ENCODE data around the gene C19orf12. TPM values are rescaled to one million over a fixed set of nuclear protein-coding genes. Genes with fewer than 3 reads are reported as not detected.

The C19orf12 gene
- total RNA-seq, 5 donors from 2014 or later (not counting 1 experiment from before 2014, with no cell fraction given), result 25.1 to 38.7 (median 34.2) TPM

DNA sequence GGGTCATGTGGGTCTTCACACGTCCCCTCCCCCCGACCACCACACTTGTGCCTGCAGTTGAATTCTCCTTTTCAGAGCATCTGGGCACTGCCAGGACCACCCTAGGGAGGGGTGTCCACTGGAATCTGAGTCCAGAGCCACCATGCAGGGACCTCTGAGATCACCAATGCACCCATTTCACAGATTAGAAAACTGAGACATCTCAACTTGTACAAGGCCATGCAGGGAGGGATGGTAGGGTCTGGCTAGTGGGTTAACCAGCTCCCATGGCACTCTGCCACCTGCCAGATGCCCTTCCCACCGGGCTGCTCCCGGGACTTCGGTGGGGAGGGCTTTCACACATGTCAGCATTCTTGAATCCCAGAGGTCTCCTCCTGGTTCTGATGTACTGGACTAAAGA lies 44.3 kb upstream of the C19orf12 start:
- no peaks in the 10 kb centered on the region for H3K36me3 ChIP-seq (ENCODE audit: control insufficient read depth in 2 of 2, extremely low read depth in 1 of 2, insufficient read depth in 1 of 2, low read length in 1 of 2)
- ChIA-PET POLR2A (interaction anchor here in 1 of 2 donors (0.7 kb wide), 1 partner anchor 86 kb away, joined by 3 read pairs; no protein-coding TSS in a partner anchor), CTCF (interaction anchor here (0.5 to 2.6 kb wide), 8 partner anchors 10 to 114 kb away, joined by 3 to 20 read pairs (median 4); no protein-coding TSS in a partner anchor)
- H3K9me3 Mint-ChIP-seq, result no peaks in the 10 kb centered on the region
- H3K4me3 Mint-ChIP-seq, result no peak overlapping the region
- H3K4me3 ChIP-seq (ENCODE audit: control insufficient read depth in 1 of 2, extremely low read depth in 1 of 2, low read length in 1 of 2), result no peak overlapping the region
- no peaks in the 10 kb centered on the region for H3K36me3 Mint-ChIP-seq
- no peak overlapping the region for H3K27ac ChIP-seq (ENCODE audit: low read length)
- H3K27me3 ChIP-seq (replicated peaks in 1 of 2; ENCODE audit: control insufficient read depth in 2 of 2, extremely low read depth in 1 of 2, insufficient read depth in 2 of 2, low read length in 1 of 2), result peaks cover 0 to 35% of the 10 kb centered on the region in 2 experiments
- 88% methylated on average over 3 of the region's 5 CpGs for WGBS (ENCODE audit: insufficient coverage)
- H3K4me1 Mint-ChIP-seq, result peaks cover 0 to 2% (median 0%) of the 10 kb centered on the region in 3 donors
- ATAC-seq (replicated peaks in 1 of 4), result no peak
- peaks cover 0 to 3% of the 10 kb centered on the region in 2 donors for H3K27me3 Mint-ChIP-seq
- H3K4me1 ChIP-seq (ENCODE audit: control insufficient read depth in 1 of 2, extremely low read depth in 1 of 2, insufficient read depth in 2 of 2, low read length in 2 of 2), result peaks cover 0 to 7% of the 10 kb centered on the region in 2 experiments
- no peak for DNase-seq
- no peaks in the 10 kb centered on the region for H3K9me3 ChIP-seq
- H3K27ac Mint-ChIP-seq, result no peak overlapping the region

DNA sequence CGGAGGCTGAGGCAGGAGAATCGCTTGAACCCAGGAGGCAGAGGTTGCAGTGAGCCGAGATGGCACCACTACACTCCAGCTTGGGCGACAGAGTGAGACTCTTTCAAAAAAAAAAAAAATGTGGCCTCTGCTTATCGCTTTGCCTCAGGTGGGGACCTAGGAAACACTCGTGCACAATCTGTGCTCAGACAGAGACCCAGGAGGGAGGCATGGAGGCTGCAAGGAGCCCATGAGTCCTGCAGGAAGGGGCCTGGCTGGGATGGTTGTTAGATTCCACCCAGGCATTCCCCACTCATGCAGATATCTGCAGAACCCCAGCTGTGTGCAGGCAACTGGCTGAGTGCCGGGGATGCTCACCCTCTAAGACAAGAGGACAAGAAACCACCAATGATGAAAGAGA lies 43.8 kb upstream of the C19orf12 start:
- no peak for DNase-seq
- POLR2A ChIA-PET, result no interaction called here
- no peak for ATAC-seq (replicated peaks in 1 of 4)

DNA sequence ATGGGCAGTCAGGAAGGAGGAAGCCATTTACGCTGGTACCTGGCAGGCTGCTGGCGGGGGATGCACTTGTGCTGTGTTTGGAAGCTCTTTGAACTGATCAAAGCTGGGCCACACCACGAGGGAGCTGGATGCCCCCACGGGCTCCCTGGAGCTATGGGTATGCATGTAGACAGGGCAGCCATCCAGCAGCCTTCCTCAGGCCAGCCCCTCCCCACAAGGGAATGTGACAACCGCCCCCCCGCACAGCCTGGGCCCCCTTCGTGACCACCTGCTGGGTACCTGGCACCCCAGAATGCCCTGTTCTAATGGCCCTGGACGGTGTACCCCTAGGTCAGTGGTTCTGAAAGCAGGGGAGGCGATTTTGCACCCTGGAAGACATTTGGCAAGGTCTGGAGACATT lies 42.5 kb upstream of the C19orf12 start:
- Histone ChIP-seq H3K27me3 (replicated peaks in 1 of 2; ENCODE audit: control insufficient read depth in 2 of 2, extremely low read depth in 1 of 2, insufficient read depth in 2 of 2, low read length in 1 of 2) (peaks cover 0 to 31% of the 10 kb centered on the region in 2 experiments), H3K27ac (ENCODE audit: low read length) (no peak overlapping the region), H3K36me3 (ENCODE audit: control insufficient read depth in 2 of 2, extremely low read depth in 1 of 2, insufficient read depth in 1 of 2, low read length in 1 of 2) (no peaks in the 10 kb centered on the region), H3K9me3 (no peaks in the 10 kb centered on the region), H3K4me1 (ENCODE audit: control insufficient read depth in 1 of 2, extremely low read depth in 1 of 2, insufficient read depth in 2 of 2, low read length in 2 of 2) (peaks cover 0 to 7% of the 10 kb centered on the region in 2 experiments), H3K4me3 (ENCODE audit: control insufficient read depth in 1 of 2, extremely low read depth in 1 of 2, low read length in 1 of 2) (no peak overlapping the region)
- ATAC-seq (replicated peaks in 1 of 4) (no peak), DNase-seq (no peak)
- POLR2A ChIA-PET, result no interaction called here
- WGBS (ENCODE audit: insufficient coverage), result 64% methylated on average over 5 of the region's 9 CpGs
- Mint-ChIP-seq H3K27me3 (peaks cover 0 to 1% of the 10 kb centered on the region in 2 donors), H3K4me3 (no peak overlapping the region), H3K36me3 (no peaks in the 10 kb centered on the region), H3K4me1 (peaks cover 0 to 2% (median 0%) of the 10 kb centered on the region in 3 donors), H3K27ac (no peak overlapping the region), H3K9me3 (no peaks in the 10 kb centered on the region)
- CTCF ChIA-PET, result no interaction called here

More for the DNA sequence above, 43.8 kb upstream of the C19orf12 start:
- H3K27me3 ChIP-seq (replicated peaks in 1 of 2; ENCODE audit: control insufficient read depth in 2 of 2, extremely low read depth in 1 of 2, insufficient read depth in 2 of 2, low read length in 1 of 2), result peaks cover 0 to 30% of the 10 kb centered on the region in 2 experiments
- H3K4me1 ChIP-seq (ENCODE audit: control insufficient read depth in 1 of 2, extremely low read depth in 1 of 2, insufficient read depth in 2 of 2, low read length in 2 of 2), result peaks cover 0 to 7% of the 10 kb centered on the region in 2 experiments
- 74% methylated on average over 6 of the region's 7 CpGs for WGBS (ENCODE audit: insufficient coverage)
- H3K36me3 ChIP-seq (ENCODE audit: control insufficient read depth in 2 of 2, extremely low read depth in 1 of 2, insufficient read depth in 1 of 2, low read length in 1 of 2), result no peaks in the 10 kb centered on the region
- Mint-ChIP-seq H3K9me3 (no peaks in the 10 kb centered on the region), H3K4me1 (peaks cover 0 to 2% (median 0%) of the 10 kb centered on the region in 3 donors), H3K27me3 (peaks cover 0 to 1% of the 10 kb centered on the region in 2 donors), H3K36me3 (no peaks in the 10 kb centered on the region), H3K27ac (no peak overlapping the region), H3K4me3 (no peak overlapping the region)
- no peak overlapping the region for H3K27ac ChIP-seq (ENCODE audit: low read length)
- no peak overlapping the region for H3K4me3 ChIP-seq (ENCODE audit: control insufficient read depth in 1 of 2, extremely low read depth in 1 of 2, low read length in 1 of 2)
- CTCF ChIA-PET, result interaction anchor here (0.6 to 0.9 kb wide), 5 partner anchors 28 to 927 kb away, joined by 3 to 4 read pairs (median 3); no protein-coding TSS in a partner anchor
- no peaks in the 10 kb centered on the region for H3K9me3 ChIP-seq

DNA sequence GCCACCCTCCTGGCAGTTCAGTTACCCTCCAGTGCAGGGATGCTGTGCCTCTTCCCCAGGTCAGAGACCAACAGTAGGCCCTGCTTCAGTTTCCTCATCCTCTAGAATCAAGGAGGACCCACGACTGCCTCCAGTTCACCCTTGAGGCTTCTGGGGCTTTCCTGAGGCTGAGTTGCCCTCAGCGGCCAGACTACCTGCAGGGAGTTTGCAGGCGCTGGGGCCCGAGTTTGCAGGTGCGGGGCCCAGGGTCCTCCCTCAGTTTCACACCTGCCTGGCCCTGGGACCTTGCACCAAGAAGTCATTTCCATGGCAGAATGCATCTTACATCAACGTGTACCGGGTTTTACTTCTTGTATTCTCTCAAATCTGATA lies 38.9 kb upstream of the C19orf12 start:
- WGBS (ENCODE audit: insufficient coverage), result 81% methylated on average over 7 of the region's 7 CpGs
- no peak for DNase-seq
- Histone ChIP-seq H3K4me1 (ENCODE audit: control insufficient read depth in 1 of 2, extremely low read depth in 1 of 2, insufficient read depth in 2 of 2, low read length in 2 of 2) (no peaks in the 10 kb centered on the region), H3K9me3 (no peaks in the 10 kb centered on the region), H3K27me3 (replicated peaks in 1 of 2; ENCODE audit: control insufficient read depth in 2 of 2, extremely low read depth in 1 of 2, insufficient read depth in 2 of 2, low read length in 1 of 2) (peaks cover 0 to 13% of the 10 kb centered on the region in 2 experiments), H3K36me3 (ENCODE audit: control insufficient read depth in 2 of 2, extremely low read depth in 1 of 2, insufficient read depth in 1 of 2, low read length in 1 of 2) (no peaks in the 10 kb centered on the region), H3K4me3 (ENCODE audit: control insufficient read depth in 1 of 2, extremely low read depth in 1 of 2, low read length in 1 of 2) (no peak overlapping the region), H3K27ac (ENCODE audit: low read length) (no peak overlapping the region)
- H3K4me3 Mint-ChIP-seq, result no peak overlapping the region
- H3K27ac Mint-ChIP-seq, result no peak overlapping the region
- H3K4me1 Mint-ChIP-seq, result no peaks in the 10 kb centered on the region
- H3K9me3 Mint-ChIP-seq, result no peaks in the 10 kb centered on the region
- no peaks in the 10 kb centered on the region for H3K36me3 Mint-ChIP-seq
- peaks cover 0 to 5% of the 10 kb centered on the region in 2 donors for H3K27me3 Mint-ChIP-seq
- ChIA-PET POLR2A (no interaction called here), CTCF (no interaction called here)
- ATAC-seq (replicated peaks in 1 of 4), result no peak

DNA sequence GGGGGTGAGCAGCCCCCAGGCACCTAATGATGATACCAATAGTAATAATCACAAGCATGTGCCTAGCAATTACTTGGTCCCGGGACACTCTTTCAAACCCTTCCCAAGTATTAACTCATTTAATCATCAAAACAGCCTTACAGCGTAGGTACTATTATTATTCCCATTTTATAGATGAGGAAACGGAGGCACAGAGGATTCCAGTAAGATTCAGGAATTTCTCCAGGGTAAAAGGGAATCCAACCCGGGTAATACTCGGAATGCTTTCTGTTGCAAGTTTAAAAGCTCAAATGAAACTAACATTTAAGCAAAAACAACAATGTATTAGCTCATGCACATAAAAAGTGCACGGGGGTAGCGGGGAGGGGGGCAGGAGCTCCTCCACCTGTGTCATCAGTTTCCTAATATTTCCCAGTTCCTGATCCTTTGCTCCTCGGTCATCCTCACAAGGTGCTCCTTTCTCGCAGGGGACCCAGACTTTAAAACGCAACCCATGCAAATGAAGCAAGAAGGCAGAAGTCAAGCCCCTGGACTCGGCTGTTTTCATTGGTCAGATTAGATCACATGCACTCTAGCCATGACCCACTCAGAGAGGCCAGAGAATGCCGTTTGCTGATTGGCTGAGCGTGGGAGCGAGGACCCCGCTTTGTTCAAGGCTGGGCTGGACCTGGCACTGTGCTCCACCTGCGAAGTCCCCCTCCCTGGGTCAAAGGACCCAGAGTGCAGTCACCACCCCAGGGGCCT lies 38.3 kb upstream of the C19orf12 start:
- CTCF ChIA-PET, result no interaction called here
- no peaks in the 10 kb centered on the region for H3K36me3 ChIP-seq (ENCODE audit: control insufficient read depth in 2 of 2, extremely low read depth in 1 of 2, insufficient read depth in 1 of 2, low read length in 1 of 2)
- POLR2A ChIA-PET, result no interaction called here
- Mint-ChIP-seq H3K4me1 (no peaks in the 10 kb centered on the region), H3K27me3 (peaks cover 0 to 5% of the 10 kb centered on the region in 2 donors), H3K27ac (no peak overlapping the region), H3K4me3 (no peak overlapping the region), H3K9me3 (no peaks in the 10 kb centered on the region), H3K36me3 (no peaks in the 10 kb centered on the region)
- WGBS (ENCODE audit: insufficient coverage), result 81% methylated on average over 14 of the region's 16 CpGs
- peaks cover 0 to 17% of the 10 kb centered on the region in 2 experiments for H3K27me3 ChIP-seq (replicated peaks in 1 of 2; ENCODE audit: control insufficient read depth in 2 of 2, extremely low read depth in 1 of 2, insufficient read depth in 2 of 2, low read length in 1 of 2)
- DNase-seq (no peak), ATAC-seq (replicated peaks in 1 of 4) (no peak)
- H3K27ac ChIP-seq (ENCODE audit: low read length), result no peak overlapping the region
- no peaks in the 10 kb centered on the region for H3K9me3 ChIP-seq
- no peak overlapping the region for H3K4me3 ChIP-seq (ENCODE audit: control insufficient read depth in 1 of 2, extremely low read depth in 1 of 2, low read length in 1 of 2)
- no peaks in the 10 kb centered on the region for H3K4me1 ChIP-seq (ENCODE audit: control insufficient read depth in 1 of 2, extremely low read depth in 1 of 2, insufficient read depth in 2 of 2, low read length in 2 of 2)

DNA sequence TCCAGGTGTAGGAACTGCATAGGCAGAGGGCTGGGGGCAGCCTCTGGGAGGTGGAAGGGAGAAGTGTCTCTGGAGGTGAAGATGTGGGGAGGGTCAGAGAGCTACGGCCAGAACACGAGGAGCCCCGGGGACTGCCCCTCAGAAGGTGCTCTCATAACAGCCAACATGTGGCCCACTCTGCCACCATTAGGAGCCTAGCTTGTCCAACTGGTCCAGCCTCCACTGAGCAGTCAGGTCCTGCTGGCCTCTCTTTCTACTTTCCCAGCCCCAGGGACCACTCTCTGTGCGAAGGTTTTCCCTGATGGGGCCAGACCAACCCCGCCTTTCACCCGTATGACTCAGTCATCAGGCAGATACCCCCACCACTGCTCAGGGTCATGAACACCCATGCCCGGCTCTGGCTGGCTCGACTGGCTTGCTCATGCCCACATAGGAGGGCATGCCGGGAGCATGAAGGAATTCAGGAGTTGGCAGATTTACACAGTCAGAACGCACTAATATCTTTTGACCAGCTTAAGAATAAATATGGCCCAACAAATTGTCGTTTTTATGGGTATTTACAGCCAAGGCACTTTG lies 37.5 kb upstream of the C19orf12 start:
- Histone ChIP-seq H3K4me1 (ENCODE audit: control insufficient read depth in 1 of 2, extremely low read depth in 1 of 2, insufficient read depth in 2 of 2, low read length in 2 of 2) (no peaks in the 10 kb centered on the region), H3K27ac (ENCODE audit: low read length) (no peak overlapping the region), H3K9me3 (no peaks in the 10 kb centered on the region), H3K27me3 (replicated peaks in 1 of 2; ENCODE audit: control insufficient read depth in 2 of 2, extremely low read depth in 1 of 2, insufficient read depth in 2 of 2, low read length in 1 of 2) (peaks cover 0 to 17% of the 10 kb centered on the region in 2 experiments), H3K4me3 (ENCODE audit: control insufficient read depth in 1 of 2, extremely low read depth in 1 of 2, low read length in 1 of 2) (no peak overlapping the region), H3K36me3 (ENCODE audit: control insufficient read depth in 2 of 2, extremely low read depth in 1 of 2, insufficient read depth in 1 of 2, low read length in 1 of 2) (no peaks in the 10 kb centered on the region)
- Mint-ChIP-seq H3K9me3 (no peaks in the 10 kb centered on the region), H3K4me1 (no peaks in the 10 kb centered on the region), H3K36me3 (no peaks in the 10 kb centered on the region), H3K27ac (no peak overlapping the region), H3K4me3 (no peak overlapping the region), H3K27me3 (peaks cover 0 to 5% of the 10 kb centered on the region in 2 donors)
- POLR2A ChIA-PET, result no interaction called here
- CTCF ChIA-PET, result no interaction called here
- DNase-seq (no peak), ATAC-seq (replicated peaks in 1 of 4) (no peak)
- WGBS (ENCODE audit: insufficient coverage), result 91% methylated on average over 7 of the region's 11 CpGs
